ENCODE measurements around the gene CDS1.

DNA sequence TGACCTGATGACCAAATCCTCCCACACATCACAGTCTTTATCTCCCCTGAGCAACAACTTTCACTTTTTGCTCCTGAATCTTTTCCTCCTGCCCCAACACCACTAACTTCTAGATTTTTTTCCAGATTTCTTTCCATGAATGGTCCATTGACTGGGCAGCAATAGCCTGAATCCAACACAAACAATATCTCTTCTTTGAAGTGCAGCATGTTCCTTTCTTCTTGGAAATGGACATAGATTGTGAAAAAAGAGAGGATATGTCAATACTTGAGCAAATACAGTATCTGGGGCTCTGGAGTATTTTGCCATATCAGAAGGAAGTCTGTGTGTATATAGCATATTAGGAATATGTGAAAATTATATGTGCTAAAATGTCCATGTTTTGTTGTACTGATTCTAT, 55.2 kb downstream of the CDS1 start:
- no peak for TF ChIP-seq EZH2 (IDR thresholded peaks at IDR 0.05; ENCODE audit: borderline replicate concordance, control insufficient read depth, low read depth, low read length)
- TF ChIP-seq SP1 (IDR thresholded peaks at IDR 0.05; ENCODE audit: low read depth, low read length), result no peak
